HEK293 (cell line): ENCODE data around the gene PRKCZ.
A peak's percentile ranks its signal among the peaks of the same experiment; 100 is the strongest.

Experiments used
- ELK4 ChIP-seq: IDR thresholded peaks from 2 replicates; pipeline ENCODE4 v1.6.1; 2011; ENCODE audit warnings: mild to moderate bottlenecking, low read depth, low read length, borderline replicate concordance
- GLI2 ChIP-seq: fragments of 450-650 bp; formaldehyde crosslinking; IDR thresholded peaks from 2 replicates; pipeline ENCODE4; 2017; ENCODE audit warnings: missing biosample characterization, missing genetic modification characterization, low read depth, borderline replicate concordance
- GLIS2 ChIP-seq: fragments of 450-650 bp; formaldehyde crosslinking; IDR thresholded peaks from 2 replicates; pipeline ENCODE4 v1.5.1; 2016; ENCODE audit warnings: missing biosample characterization, missing genetic modification characterization
- HOXD13 ChIP-seq: sonication (generic); formaldehyde crosslinking; IDR thresholded peaks from 2 replicates; pipeline ENCODE4 v1.8.0; 2022; ENCODE audit warnings: missing genetic modification reagents, borderline replicate concordance
- KLF1 ChIP-seq: fragments of 450-650 bp; formaldehyde crosslinking; IDR thresholded peaks from 2 replicates; pipeline ENCODE4 v1.5.1; 2016; ENCODE audit warnings: missing biosample characterization, missing genetic modification characterization
- KLF10 ChIP-seq: fragments of 450-650 bp; IDR thresholded peaks from 2 replicates; pipeline ENCODE4 v1.5.1; 2018; ENCODE audit warnings: missing biosample characterization, mild to moderate bottlenecking, missing genetic modification characterization
- KLF16 ChIP-seq: fragments of 450-650 bp; formaldehyde crosslinking; IDR thresholded peaks from 2 replicates; pipeline ENCODE4 v1.5.1; 2017; ENCODE audit warnings: missing biosample characterization, missing genetic modification characterization
- KLF17 ChIP-seq: fragments of 450-650 bp; formaldehyde crosslinking; IDR thresholded peaks from 2 replicates; pipeline ENCODE4 v1.5.1; 2016; ENCODE audit warnings: missing biosample characterization, missing genetic modification characterization
- KLF7 ChIP-seq: fragments of 450-650 bp; formaldehyde crosslinking; IDR thresholded peaks from 2 replicates; pipeline ENCODE4 v1.5.1; 2016; ENCODE audit warnings: missing biosample characterization, missing genetic modification characterization, borderline replicate concordance
- KLF9 ChIP-seq: fragments of 450-650 bp; formaldehyde crosslinking; IDR thresholded peaks from 2 replicates; pipeline ENCODE4 v1.5.1; 2016; ENCODE audit warnings: missing biosample characterization, missing genetic modification characterization, low read depth
- PATZ1 ChIP-seq: fragments of 450-650 bp; formaldehyde crosslinking; IDR thresholded peaks from 2 replicates; pipeline ENCODE4 v1.5.1; 2016; ENCODE audit warnings: missing biosample characterization, missing genetic modification characterization
- REPIN1 ChIP-seq: fragments of 450-650 bp; formaldehyde crosslinking; IDR thresholded peaks from 2 replicates; pipeline ENCODE4 v1.5.1; 2017; ENCODE audit warnings: missing biosample characterization, missing genetic modification characterization, low read depth
- SCRT1 ChIP-seq: fragments of 450-650 bp; formaldehyde crosslinking; IDR thresholded peaks from 2 replicates; pipeline ENCODE4 v1.5.1; 2016; ENCODE audit warnings: missing biosample characterization, missing genetic modification characterization, borderline replicate concordance
- SETDB1 ChIP-seq: IDR thresholded peaks from one replicate; pipeline ENCODE4 v1.6.1; 2017; ENCODE audit warnings: mild to moderate bottlenecking, low read length, moderate library complexity, mixed read lengths; ENCODE audit not compliant: insufficient read length
- ZBTB1 ChIP-seq: fragments of 450-650 bp; formaldehyde crosslinking; IDR thresholded peaks from 2 replicates; pipeline ENCODE4 v1.5.1; 2016; ENCODE audit warnings: missing biosample characterization, missing genetic modification characterization
- ZFP69B ChIP-seq: fragments of 450-650 bp; formaldehyde crosslinking; IDR thresholded peaks from 2 replicates; pipeline ENCODE4 v1.5.1; 2016; ENCODE audit warnings: missing biosample characterization, missing genetic modification characterization
- ZNF211 ChIP-seq: fragments of 450-650 bp; formaldehyde crosslinking; IDR thresholded peaks from 2 replicates; pipeline ENCODE4 v1.5.1; 2016; ENCODE audit warnings: low read depth, missing biosample characterization, missing genetic modification characterization
- ZNF24 ChIP-seq: fragments of 450-650 bp; formaldehyde crosslinking; IDR thresholded peaks from 2 replicates; pipeline ENCODE4 v1.5.1; 2016; ENCODE audit warnings: missing biosample characterization, missing genetic modification characterization
- ZNF248 ChIP-seq: fragments of 450-650 bp; formaldehyde crosslinking; IDR thresholded peaks from 2 replicates; pipeline ENCODE4 v1.5.1; 2017; ENCODE audit warnings: missing biosample characterization, missing genetic modification characterization
- ZNF341 ChIP-seq: fragments of 450-650 bp; formaldehyde crosslinking; IDR thresholded peaks from 2 replicates; pipeline ENCODE4; 2016; ENCODE audit warnings: low read depth, missing biosample characterization, missing genetic modification characterization
- ZNF510 ChIP-seq: fragments of 450-650 bp; formaldehyde crosslinking; IDR thresholded peaks from 2 replicates; pipeline ENCODE4 v1.5.1; 2018; ENCODE audit warnings: mild to moderate bottlenecking, missing genetic modification characterization, missing biosample characterization; ENCODE audit not compliant: insufficient replicate concordance
- ZNF530 ChIP-seq: fragments of 450-650 bp; formaldehyde crosslinking; IDR thresholded peaks from 2 replicates; pipeline ENCODE4 v1.5.1; 2016; ENCODE audit warnings: low read depth, missing biosample characterization, missing genetic modification characterization
- ZNF600 ChIP-seq: fragments of 450-650 bp; formaldehyde crosslinking; IDR thresholded peaks from 2 replicates; pipeline ENCODE4 v1.5.1; 2016; ENCODE audit warnings: missing biosample characterization, missing genetic modification characterization
- ZNF624 ChIP-seq: fragments of 450-650 bp; formaldehyde crosslinking; IDR thresholded peaks from 2 replicates; pipeline ENCODE4 v1.5.1; 2017; ENCODE audit warnings: missing biosample characterization, missing genetic modification characterization
- ZNF791 ChIP-seq: fragments of 450-650 bp; formaldehyde crosslinking; IDR thresholded peaks from 2 replicates; pipeline ENCODE4 v1.5.1; 2016; ENCODE audit warnings: missing biosample characterization, missing genetic modification characterization
- ZNF830 ChIP-seq: fragments of 450-650 bp; IDR thresholded peaks from 2 replicates; pipeline ENCODE4 v1.5.0; 2018; ENCODE audit warnings: missing biosample characterization, missing genetic modification characterization, low read depth, mild to moderate bottlenecking, moderate library complexity
- TF ChIP-seq, protein P1 (sequence below): sonication (generic); formaldehyde crosslinking; IDR thresholded peaks from 2 replicates; pipeline ENCODE4 v1.8.1; 2022; ENCODE audit warnings: mild to moderate bottlenecking, moderate library complexity, missing genetic modification reagents
- TF ChIP-seq, protein P2 (sequence below): fragments of 450-650 bp; formaldehyde crosslinking; conservative IDR thresholded peaks from 2 replicates; pipeline ENCODE4 v1.5.1; 2016; ENCODE audit warnings: low read depth, missing biosample characterization, missing genetic modification characterization
- TF ChIP-seq, protein P3 (sequence below): fragments of 450-650 bp; formaldehyde crosslinking; IDR thresholded peaks from 2 replicates; pipeline ENCODE4 v1.5.1; 2017; ENCODE audit warnings: missing biosample characterization, missing genetic modification characterization

The PRKCZ gene

GRCh38 chr1:2230781-2231531 lies 180.7 kb downstream of the PRKCZ start (continued):
- TF ChIP-seq, protein P1, sequence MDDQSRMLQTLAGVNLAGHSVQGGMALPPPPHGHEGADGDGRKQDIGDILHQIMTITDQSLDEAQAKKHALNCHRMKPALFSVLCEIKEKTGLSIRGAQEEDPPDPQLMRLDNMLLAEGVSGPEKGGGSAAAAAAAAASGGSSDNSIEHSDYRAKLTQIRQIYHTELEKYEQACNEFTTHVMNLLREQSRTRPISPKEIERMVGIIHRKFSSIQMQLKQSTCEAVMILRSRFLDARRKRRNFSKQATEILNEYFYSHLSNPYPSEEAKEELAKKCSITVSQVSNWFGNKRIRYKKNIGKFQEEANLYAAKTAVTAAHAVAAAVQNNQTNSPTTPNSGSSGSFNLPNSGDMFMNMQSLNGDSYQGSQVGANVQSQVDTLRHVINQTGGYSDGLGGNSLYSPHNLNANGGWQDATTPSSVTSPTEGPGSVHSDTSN = no peak
- TF ChIP-seq ZNF24 = no peak
- TF ChIP-seq, protein P2, sequence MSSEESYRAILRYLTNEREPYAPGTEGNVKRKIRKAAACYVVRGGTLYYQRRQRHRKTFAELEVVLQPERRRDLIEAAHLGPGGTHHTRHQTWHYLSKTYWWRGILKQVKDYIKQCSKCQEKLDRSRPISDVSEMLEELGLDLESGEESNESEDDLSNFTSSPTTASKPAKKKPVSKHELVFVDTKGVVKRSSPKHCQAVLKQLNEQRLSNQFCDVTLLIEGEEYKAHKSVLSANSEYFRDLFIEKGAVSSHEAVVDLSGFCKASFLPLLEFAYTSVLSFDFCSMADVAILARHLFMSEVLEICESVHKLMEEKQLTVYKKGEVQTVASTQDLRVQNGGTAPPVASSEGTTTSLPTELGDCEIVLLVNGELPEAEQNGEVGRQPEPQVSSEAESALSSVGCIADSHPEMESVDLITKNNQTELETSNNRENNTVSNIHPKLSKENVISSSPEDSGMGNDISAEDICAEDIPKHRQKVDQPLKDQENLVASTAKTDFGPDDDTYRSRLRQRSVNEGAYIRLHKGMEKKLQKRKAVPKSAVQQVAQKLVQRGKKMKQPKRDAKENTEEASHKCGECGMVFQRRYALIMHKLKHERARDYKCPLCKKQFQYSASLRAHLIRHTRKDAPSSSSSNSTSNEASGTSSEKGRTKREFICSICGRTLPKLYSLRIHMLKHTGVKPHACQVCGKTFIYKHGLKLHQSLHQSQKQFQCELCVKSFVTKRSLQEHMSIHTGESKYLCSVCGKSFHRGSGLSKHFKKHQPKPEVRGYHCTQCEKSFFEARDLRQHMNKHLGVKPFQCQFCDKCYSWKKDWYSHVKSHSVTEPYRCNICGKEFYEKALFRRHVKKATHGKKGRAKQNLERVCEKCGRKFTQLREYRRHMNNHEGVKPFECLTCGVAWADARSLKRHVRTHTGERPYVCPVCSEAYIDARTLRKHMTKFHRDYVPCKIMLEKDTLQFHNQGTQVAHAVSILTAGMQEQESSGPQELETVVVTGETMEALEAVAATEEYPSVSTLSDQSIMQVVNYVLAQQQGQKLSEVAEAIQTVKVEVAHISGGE = no peak
- no peak for TF ChIP-seq SETDB1
- no peak for TF ChIP-seq ZNF211 (tag by site-specific recombination)
- TF ChIP-seq ZBTB1 = no peak
- TF ChIP-seq ZNF830 (tag by site-specific recombination) = no peak
- TF ChIP-seq HOXD13 (CRISPR knock-in tag) = no peak
- TF ChIP-seq ZNF341 = peak; percentile 80
- TF ChIP-seq ELK4 = no peak
- no peak for TF ChIP-seq GLI2 (tag by site-specific recombination)
- TF ChIP-seq ZNF530 (tag by site-specific recombination) = no peak
- no peak for TF ChIP-seq ZNF248 (tag by site-specific recombination)
- peak; percentile 83 for TF ChIP-seq KLF1 (tag by site-specific recombination)
- TF ChIP-seq, protein P3, sequence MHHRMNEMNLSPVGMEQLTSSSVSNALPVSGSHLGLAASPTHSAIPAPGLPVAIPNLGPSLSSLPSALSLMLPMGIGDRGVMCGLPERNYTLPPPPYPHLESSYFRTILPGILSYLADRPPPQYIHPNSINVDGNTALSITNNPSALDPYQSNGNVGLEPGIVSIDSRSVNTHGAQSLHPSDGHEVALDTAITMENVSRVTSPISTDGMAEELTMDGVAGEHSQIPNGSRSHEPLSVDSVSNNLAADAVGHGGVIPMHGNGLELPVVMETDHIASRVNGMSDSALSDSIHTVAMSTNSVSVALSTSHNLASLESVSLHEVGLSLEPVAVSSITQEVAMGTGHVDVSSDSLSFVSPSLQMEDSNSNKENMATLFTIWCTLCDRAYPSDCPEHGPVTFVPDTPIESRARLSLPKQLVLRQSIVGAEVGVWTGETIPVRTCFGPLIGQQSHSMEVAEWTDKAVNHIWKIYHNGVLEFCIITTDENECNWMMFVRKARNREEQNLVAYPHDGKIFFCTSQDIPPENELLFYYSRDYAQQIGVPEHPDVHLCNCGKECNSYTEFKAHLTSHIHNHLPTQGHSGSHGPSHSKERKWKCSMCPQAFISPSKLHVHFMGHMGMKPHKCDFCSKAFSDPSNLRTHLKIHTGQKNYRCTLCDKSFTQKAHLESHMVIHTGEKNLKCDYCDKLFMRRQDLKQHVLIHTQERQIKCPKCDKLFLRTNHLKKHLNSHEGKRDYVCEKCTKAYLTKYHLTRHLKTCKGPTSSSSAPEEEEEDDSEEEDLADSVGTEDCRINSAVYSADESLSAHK = no peak
- no peak for TF ChIP-seq KLF10 (tag by site-specific recombination)
- no peak for TF ChIP-seq REPIN1 (tag by site-specific recombination)
- no peak for TF ChIP-seq ZFP69B (tag by site-specific recombination)
- TF ChIP-seq GLIS2 (tag by site-specific recombination) = peak; percentile 88; the same call in 1 of the 2 replicates
- peak; percentile 64 for TF ChIP-seq KLF16
- peak; percentile 11; the same call in 1 of the 2 replicates for TF ChIP-seq KLF7 (tag by site-specific recombination)
- peak; percentile 79; the same call in 1 of the 2 replicates for TF ChIP-seq PATZ1 (tag by site-specific recombination)
- peak; percentile 84 for TF ChIP-seq SCRT1 (tag by site-specific recombination)
- TF ChIP-seq ZNF791 (tag by site-specific recombination) = no peak
- no peak for TF ChIP-seq ZNF624 (tag by site-specific recombination)
- TF ChIP-seq ZNF510 = no peak
- TF ChIP-seq ZNF600 (tag by site-specific recombination) = peak; percentile 22
- peak; percentile 28 for TF ChIP-seq KLF9 (tag by site-specific recombination)
- TF ChIP-seq KLF17 (tag by site-specific recombination) = no peak; the same call in 1 of the 2 replicates
